OCI-M1 (cell line): Measurements from ENCODE around the gene MAPKAPK3.
"Not testable (repeated sequence)": the region's sequence is repeated elsewhere in the genome, so short reads cannot be mapped to it uniquely, and the experiment has no call there.

ENCODE experiments used
- DNase-seq: peaks from one replicate; lab custom pipeline; 2025; lab: John Stamatoyannopoulos, UW

Gene MAPKAPK3

GRCh38 chr3:50656417-50657195 lies 39.7 kb downstream of the MAPKAPK3 start:
- DNase-seq: no peak

GRCh38 chr3:50657407-50657806 lies 40.5 kb downstream of the MAPKAPK3 start:
- DNase-seq: no peak

GRCh38 chr3:50657816-50658215 lies 40.9 kb downstream of the MAPKAPK3 start:
- DNase-seq: no peak

GRCh38 chr3:50658416-50658815 lies 41.5 kb downstream of the MAPKAPK3 start:
- no peak for DNase-seq

- DNase-seq: no peak
Observed at GRCh38 chr3:50658831-50659230, 41.9 kb downstream of the MAPKAPK3 start.

GRCh38 chr3:50660386-50660785 lies 43.4 kb downstream of the MAPKAPK3 start:
- DNase-seq: no peak

DNA sequence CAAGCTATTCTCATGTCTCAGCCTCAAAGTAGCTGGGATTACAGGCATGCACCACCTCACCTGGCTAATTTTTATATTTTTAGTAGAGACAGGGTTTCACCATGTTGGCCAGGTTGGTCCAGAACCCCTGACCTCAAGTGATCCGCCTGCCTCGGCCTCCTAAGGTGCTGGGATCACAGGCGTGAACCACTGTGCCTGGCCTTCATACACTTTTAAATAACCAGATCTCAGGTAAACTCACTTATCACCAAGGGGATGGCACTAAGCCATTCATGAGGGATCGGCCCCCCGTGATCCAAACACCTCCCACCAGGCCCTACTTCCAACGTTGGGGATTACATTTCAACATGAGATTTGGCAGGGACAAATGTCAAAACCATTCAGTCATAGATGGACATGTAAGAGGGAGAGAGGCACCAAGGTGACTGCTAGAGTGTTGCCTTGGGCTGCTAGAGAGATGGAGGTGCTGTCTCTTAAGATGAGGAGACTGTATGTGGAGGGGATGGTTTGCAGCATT lies 44.4 kb downstream of the MAPKAPK3 start:
- no peak for DNase-seq

- DNase-seq: no peak
Observed at GRCh38 chr3:50662408-50662807, 45.5 kb downstream of the MAPKAPK3 start.

DNA sequence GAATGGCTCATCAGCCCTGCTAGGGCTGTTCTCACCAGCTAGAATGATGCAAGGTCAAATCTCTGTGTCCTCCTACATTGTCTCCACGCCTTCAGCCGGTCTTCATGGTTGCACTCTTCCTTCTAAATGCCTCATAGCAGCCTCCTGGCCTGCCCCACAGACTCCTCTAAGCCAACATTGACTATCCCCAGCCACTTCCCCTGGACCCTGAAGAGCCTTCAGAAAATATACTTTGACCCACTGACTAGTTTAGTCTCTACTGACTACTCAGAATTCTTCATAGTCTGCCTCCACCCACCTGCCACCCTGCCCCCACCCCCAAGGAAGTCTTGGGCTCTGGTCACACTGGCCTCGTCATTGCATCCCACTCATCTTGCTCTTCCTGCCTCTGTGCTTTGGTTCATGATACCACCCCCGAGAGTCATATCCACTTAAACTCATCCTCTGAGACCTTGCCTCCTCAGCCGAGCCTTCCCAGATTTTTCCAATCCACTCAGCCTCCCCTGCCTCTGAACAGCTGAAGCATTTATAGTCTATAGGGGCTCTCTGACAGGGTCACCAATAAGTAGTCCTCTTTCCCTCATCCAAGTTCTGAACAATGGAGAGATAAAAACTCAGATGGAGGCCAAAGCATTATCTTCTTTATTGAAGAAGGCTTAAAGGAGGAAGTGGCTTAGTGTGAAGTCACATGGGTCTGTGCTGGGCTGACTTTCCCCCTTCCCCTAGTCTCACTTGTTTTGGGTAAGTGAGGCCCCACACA lies 48.3 kb downstream of the MAPKAPK3 start:
- DNase-seq: peak; percentile 34

- not testable (repeated sequence) for DNase-seq
Observed at GRCh38 chr3:50665841-50666115, 48.8 kb downstream of the MAPKAPK3 start.

DNA sequence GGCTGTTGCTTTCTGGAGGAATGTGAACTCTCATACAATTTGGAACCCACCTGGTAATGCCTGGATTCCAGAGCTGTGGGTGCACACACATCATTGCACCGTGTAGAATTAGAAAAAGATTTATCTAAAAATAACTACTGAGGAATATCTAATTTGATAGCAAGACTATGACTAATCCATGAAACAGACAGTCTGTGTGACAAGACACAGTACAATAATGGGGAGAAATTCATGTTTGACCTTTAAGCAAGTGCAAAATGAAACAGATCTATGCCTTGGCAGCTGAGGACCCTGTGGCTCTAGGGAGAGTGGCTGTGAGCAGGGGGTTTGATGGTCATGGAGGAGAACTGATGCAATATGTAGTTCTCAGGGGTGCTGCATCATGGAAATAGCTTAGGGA lies 49.9 kb downstream of the MAPKAPK3 start:
- no peak for DNase-seq

- DNase-seq: peak; percentile 23
Observed at GRCh38 chr3:50671331-50671730, 54.4 kb downstream of the MAPKAPK3 start.

- DNase-seq: no peak
Observed at GRCh38 chr3:50672656-50673055, 55.7 kb downstream of the MAPKAPK3 start.

GRCh38 chr3:50673931-50674330 lies 57.0 kb downstream of the MAPKAPK3 start:
- DNase-seq: no peak

- DNase-seq: no peak
Observed at GRCh38 chr3:50674349-50675178, 57.6 kb downstream of the MAPKAPK3 start, which contains the start of gene DOCK3. DOCK3 (plus strand) TSS chr3:50674927; CDS start chr3:50675264, 337 bp downstream.

GRCh38 chr3:50675179-50676030 lies 58.5 kb downstream of the MAPKAPK3 start:
- no peak for DNase-seq

GRCh38 chr3:50676031-50676705 lies 59.2 kb downstream of the MAPKAPK3 start:
- no peak for DNase-seq

DNA sequence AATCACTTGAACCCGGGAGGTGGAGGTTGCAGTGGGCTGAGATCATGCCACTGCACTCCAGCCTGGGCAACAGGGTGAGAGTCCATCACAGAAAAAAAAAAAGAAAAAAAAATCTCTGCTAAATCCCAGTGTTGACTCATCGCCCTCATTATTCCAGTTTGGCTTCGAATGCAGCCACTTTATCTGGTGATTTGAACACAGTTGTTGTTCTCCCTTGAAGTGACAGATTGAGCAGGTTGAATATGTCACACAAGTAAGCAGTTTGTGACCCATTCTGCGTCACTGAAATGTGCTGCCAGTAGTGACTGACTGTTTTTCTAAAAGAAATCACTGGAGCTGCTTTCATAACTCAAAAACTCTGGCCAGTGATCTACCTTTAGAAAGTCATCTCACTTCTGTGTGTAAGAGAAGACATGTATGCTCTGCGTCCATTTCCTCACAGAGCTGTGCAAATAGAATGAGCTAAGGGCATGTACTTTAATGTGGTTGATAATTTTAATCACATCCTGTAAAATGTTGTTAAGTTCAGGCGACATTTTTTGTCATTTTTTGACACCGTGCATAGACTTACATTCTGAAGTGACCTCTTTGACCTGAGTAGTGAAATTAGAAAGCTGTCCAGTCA lies 70.3 kb downstream of the MAPKAPK3 start:
- no peak for DNase-seq

- DNase-seq: no peak
Observed at GRCh38 chr3:50687916-50688315, 71.0 kb downstream of the MAPKAPK3 start.

DNA sequence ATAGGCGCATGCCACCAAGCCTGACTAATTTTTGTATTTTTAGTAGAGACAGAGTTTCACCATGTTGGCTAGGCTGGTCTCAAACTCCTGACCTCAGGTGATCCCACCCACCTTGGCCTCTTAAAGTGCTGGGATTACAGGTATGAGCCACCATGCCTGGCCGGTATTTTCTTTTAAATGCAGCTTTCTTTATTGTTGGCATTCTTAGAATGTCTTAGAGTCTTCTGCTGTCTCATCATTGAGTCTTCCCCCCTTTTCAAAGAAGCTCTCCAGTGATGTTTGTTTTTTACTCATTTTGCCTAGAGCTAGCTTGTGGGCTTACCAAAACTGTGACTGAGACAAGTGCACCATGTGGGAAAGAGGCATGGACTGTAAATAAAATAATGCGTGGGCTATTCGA lies 71.7 kb downstream of the MAPKAPK3 start:
- DNase-seq: not testable (repeated sequence)
